Spleen (tissue), 11 donors: Measurements from ENCODE around the gene KCNMB2. TPM values are rescaled to one million over a fixed set of nuclear protein-coding genes. Genes with fewer than 3 reads are reported as not detected.

Experiments used
- DNase-seq: peaks from one replicate; pipeline ENCODE4 v3.0.0-alpha.2; 2020
- H3K27ac ChIP-seq, 8 donors: fragments of 200-600 bp; sonication (generic) in 7 of 8; 1 replicate in 4 of 8; 2 replicates in 4 of 8; pipeline versions ENCODE4 v1.5.0 to v1.8.0; 2016 to 2021; ENCODE audit warnings: inconsistent platforms in 4 of 8, mild to moderate bottlenecking in 4 of 8, moderate library complexity in 1 of 8
- H3K27me3 ChIP-seq, 7 donors: fragments of 200-600 bp; sonication (generic) in 6 of 7; replicated peaks in 1 of 7; 1 replicate in 4 of 7; 2 replicates in 3 of 7; pipeline versions ENCODE4 v1.5.0 to v1.8.0; 2016 to 2021; ENCODE audit warnings: inconsistent platforms in 3 of 7, mild to moderate bottlenecking in 1 of 7
- H3K36me3 ChIP-seq, 6 donors: fragments of 200-600 bp; sonication (generic) in 5 of 6; 1 replicate in 4 of 6; 2 replicates in 2 of 6; pipeline versions ENCODE4 v1.5.0 to v1.8.0; 2016 to 2021; ENCODE audit warnings: inconsistent platforms in 2 of 6
- H3K4me1 ChIP-seq, 6 donors: fragments of 200-600 bp; sonication (generic) in 5 of 6; 1 replicate in 3 of 6; 2 replicates in 3 of 6; pipeline versions ENCODE4 v1.5.0 to v1.8.0; 2016 to 2021; ENCODE audit warnings: inconsistent platforms in 3 of 6
- H3K4me3 ChIP-seq, 8 donors: fragments of 200-600 bp; sonication (generic) in 7 of 8; 1 replicate in 4 of 8; 2 replicates in 4 of 8; pipeline versions ENCODE4 v1.5.0 to v1.8.0; 2016 to 2021; ENCODE audit warnings: inconsistent platforms in 4 of 8, mild to moderate bottlenecking in 4 of 8, moderate library complexity in 2 of 8
- H3K9me3 ChIP-seq, 8 donors: fragments of 200-600 bp; sonication (generic) in 7 of 8; 1 replicate in 4 of 8; 2 replicates in 4 of 8; pipeline versions ENCODE4 v1.5.0 to v1.8.0; 2016 to 2021; ENCODE audit warnings: inconsistent platforms in 4 of 8
- CTCF ChIP-seq, 11 experiments: fragments of 200-600 bp in 7 of 11; fragments of 450-650 bp in 4 of 11; sonication (generic) in 4 of 11; IDR thresholded peaks in 8 of 11; conservative IDR thresholded peaks in 3 of 11; 1 replicate in 7 of 11; 2 replicates in 4 of 11; pipeline versions ENCODE4 v1.4.0 to v1.8.0; 2016 to 2021; ENCODE audit warnings: antibody characterized with exemption in 11 of 11, inconsistent platforms in 4 of 11, mild to moderate bottlenecking in 1 of 11
- POLR2A ChIP-seq, 3 donors: fragments of 450-650 bp; IDR thresholded peaks; one replicate each; pipeline ENCODE4 v1.5.1; 2017; ENCODE audit warnings: antibody characterized with exemption in 3 of 3, mild to moderate bottlenecking in 1 of 3
- POLR2AphosphoS5 ChIP-seq, 3 donors: sonication (generic); formaldehyde crosslinking; IDR thresholded peaks; one replicate each; pipeline ENCODE4 v1.5.1; 2017; ENCODE audit warnings: antibody characterized with exemption in 3 of 3
- WGBS, 5 donors: extraction: QIAGEN DNeasy Blood & Tissue Kit in 3 of 5; methylation state at CpG; one replicate each; pipeline versions ENCODE4 v1.1.5 to v1.1.7; 2013 to 2018; 5-methylcytosine and 5-hydroxymethylcytosine counted together
- intact Hi-C: fragments of 100-400 bp; cut with DNase I; formaldehyde crosslinking; loops from one replicate; pipeline ENCODE4 v1.15.0; 2023; ENCODE audit warnings: low total_unique reads
- polyA plus RNA-seq, 3 donors: library from polyadenylated mRNA; stranded (reverse); fragments of 200-250 nt; gene quantifications; one replicate each; pipeline ENCODE4 v1.2.1, GENCODE V29; 2013
- total RNA-seq, 7 donors: library from RNA; depleted of rRNA in 3 of 7; stranded (reverse); fragments of >200 nt in 3 of 7; fragmentation: NEBNext Ultra II Directional in 4 of 7; extraction: Animal tissue kit (Norgen Biotek cat#: 25700) in 4 of 7; gene quantifications; one replicate each; pipeline versions ENCODE4 v1.1.0 to v1.2.1, GENCODE V29; 2016 to 2021
- donor health status: healthy with polysubstance abuse.
- donor health status: DM: no; HTN: no; CAD: no; lungs with moderate emphysema.
- donor health status: DM: no; HTN: no; CAD: no.
- donor health status: Bipolar disorder and iron deficiency.
- donor health status: healthy.
- donor health status: DM: no; HTN: no; CAD: no.
- donor health status: DM: yes; HTN: yes; CAD: no.

KCNMB2 gene
- total and polyA plus RNA-seq, 10 donors, result 0.03 to 0.70 (median 0.66) TPM; not detected in 5

GRCh38 chr3:178714925-178715832 is 178.9 kb downstream of the KCNMB2 start:
- TF ChIP-seq POLR2AphosphoS5 (IDR thresholded peaks at IDR 0.05), result no peak
- TF ChIP-seq CTCF (IDR thresholded peaks at IDR 0.05 in 8 of 11, conservative IDR thresholded peaks at IDR 0.05 in 3 of 11), result no peak
- TF ChIP-seq POLR2A (IDR thresholded peaks at IDR 0.05), result no peak
- Histone ChIP-seq H3K36me3 (no peaks in the 10 kb centered on the region), H3K4me3 (no peak overlapping the region), H3K27me3 (no peaks in the 10 kb centered on the region), H3K4me1 (no peaks in the 10 kb centered on the region), H3K9me3 (no peaks in the 10 kb centered on the region), H3K27ac (no peak overlapping the region)
- intact Hi-C loops, result no loop called here
- no peak for DNase-seq
- 74 to 89% (median 82%) methylated on average over 4 of the region's 4 CpGs for WGBS, 5 donors

- no peak for TF ChIP-seq POLR2A (IDR thresholded peaks at IDR 0.05)
- no peak for TF ChIP-seq POLR2AphosphoS5 (IDR thresholded peaks at IDR 0.05)
- TF ChIP-seq CTCF (IDR thresholded peaks at IDR 0.05 in 8 of 11, conservative IDR thresholded peaks at IDR 0.05 in 3 of 11), result no peak
- no peaks in the 10 kb centered on the region for H3K27me3 ChIP-seq
- 87 to 100% (median 95%) methylated on average over 1 of the region's 1 CpG for WGBS, 5 donors
- no peak overlapping the region for H3K4me3 ChIP-seq
- intact Hi-C loops, result no loop called here
- no peaks in the 10 kb centered on the region for H3K4me1 ChIP-seq
- H3K27ac ChIP-seq, result no peak overlapping the region
- no peak for DNase-seq
- H3K36me3 ChIP-seq, result no peaks in the 10 kb centered on the region
- H3K9me3 ChIP-seq, result peaks cover 0 to 13% (median 1%) of the 10 kb centered on the region in 8 donors
These were observed 182.9 kb downstream of the KCNMB2 start for GRCh38 chr3:178718995-178719635.

GRCh38 chr3:178732824-178733223 is 196.6 kb downstream of the KCNMB2 start:
- H3K27me3 ChIP-seq, result no peaks in the 10 kb centered on the region
- no peak overlapping the region for H3K4me3 ChIP-seq
- H3K27ac ChIP-seq, result no peak overlapping the region
- 85 to 91% (median 89%) methylated on average over 4 of the region's 4 CpGs for WGBS, 5 donors
- intact Hi-C loops, result no loop called here
- TF ChIP-seq POLR2A (IDR thresholded peaks at IDR 0.05) (no peak), CTCF (IDR thresholded peaks at IDR 0.05 in 8 of 11, conservative IDR thresholded peaks at IDR 0.05 in 3 of 11) (no peak), POLR2AphosphoS5 (IDR thresholded peaks at IDR 0.05) (no peak)
- no peaks in the 10 kb centered on the region for H3K4me1 ChIP-seq
- H3K9me3 ChIP-seq, result no peaks in the 10 kb centered on the region
- DNase-seq, result no peak
- no peaks in the 10 kb centered on the region for H3K36me3 ChIP-seq
